T1000 (cell line): ENCODE results near the gene TFPT.

ENCODE experiments used
- DNase-seq: peaks from one replicate; lab custom pipeline; 2025; ENCODE audit warnings: mixed read lengths; lab: John Stamatoyannopoulos, UW

TFPT gene

GRCh38 chr19:54081032-54081431, 34.4 kb downstream of the TFPT start, which contains the start of gene TARM1:
TARM1 (minus strand) TSS chr19:54081365; CDS start chr19:54081340, 25 bp downstream.
- no peak for DNase-seq

- DNase-seq, result no peak
These were observed 38.1 kb downstream of the TFPT start for GRCh38 chr19:54077334-54077733.

- DNase-seq, result no peak
These were observed 40.6 kb downstream of the TFPT start for GRCh38 chr19:54074851-54075250.

GRCh38 chr19:54073829-54074228, 41.6 kb downstream of the TFPT start:
- no peak for DNase-seq

GRCh38 chr19:54069470-54069869, 46.0 kb downstream of the TFPT start:
- DNase-seq, result no peak

- no peak for DNase-seq
These were observed 51.9 kb downstream of the TFPT start, which contains the start of gene VSTM1 for GRCh38 chr19:54063350-54064116. VSTM1 (minus strand) TSS chr19:54063897; CDS start chr19:54063777, 120 bp downstream.

- no peak for DNase-seq
These were observed 52.8 kb downstream of the TFPT start for GRCh38 chr19:54062643-54063042.
